GM18520 (cell line): Measurements from ENCODE around the gene KRT39.
"Not testable (repeated sequence)": the region's sequence is repeated elsewhere in the genome, so short reads cannot be mapped to it uniquely, and the experiment has no call there.

Experiments
- ATAC-seq: cut with Tn5 transposase; IDR thresholded peaks from one replicate; pipeline ENCODE4 v1.9.1; 2021; ENCODE audit not compliant: unreplicated experiment

Gene KRT39

GRCh38 chr17:40966848-40967247 is at the start of gene KRT39:
TSS of gene KRT39 (minus strand) at chr17:40966948. CDS start at chr17:40966856, 92 bp downstream.
- ATAC-seq: no peak

- ATAC-seq: no peak
Observed at GRCh38 chr17:41015454-41015853, 48.7 kb upstream of the KRT39 start.

- no peak for ATAC-seq
Observed at GRCh38 chr17:41013606-41014005, 46.9 kb upstream of the KRT39 start.

GRCh38 chr17:41013181-41013580 is 46.4 kb upstream of the KRT39 start:
- no peak for ATAC-seq

GRCh38 chr17:41012326-41013120 is 45.8 kb upstream of the KRT39 start:
- no peak for ATAC-seq

- ATAC-seq: no peak
Observed at GRCh38 chr17:41010441-41010840, 43.7 kb upstream of the KRT39 start.

- no peak for ATAC-seq
Observed at GRCh38 chr17:41009936-41010335, 43.2 kb upstream of the KRT39 start.

- no peak for ATAC-seq
Observed at GRCh38 chr17:41009301-41009760, 42.6 kb upstream of the KRT39 start.

- ATAC-seq: no peak
Observed at GRCh38 chr17:41008811-41009210, 42.1 kb upstream of the KRT39 start, which contains the start of gene KRTAP3-1. TSS of gene KRTAP3-1 (minus strand) at chr17:41009128. CDS start at chr17:41009074, 54 bp downstream.

GRCh38 chr17:41004397-41004796 is 37.6 kb upstream of the KRT39 start:
- no peak for ATAC-seq

- ATAC-seq: no peak
Observed at GRCh38 chr17:41003926-41004325, 37.2 kb upstream of the KRT39 start.

- no peak for ATAC-seq
Observed at GRCh38 chr17:41002814-41003213, 36.1 kb upstream of the KRT39 start.

GRCh38 chr17:41001795-41002194 is 35.0 kb upstream of the KRT39 start:
- ATAC-seq: no peak

GRCh38 chr17:40999563-40999962 is 32.8 kb upstream of the KRT39 start, which contains the start of gene KRTAP3-2:
TSS of gene KRTAP3-2 (minus strand) at chr17:40999906. CDS start at chr17:40999853, 53 bp downstream.
- not testable (repeated sequence) for ATAC-seq

GRCh38 chr17:40997361-40997760 is 30.6 kb upstream of the KRT39 start:
- ATAC-seq: no peak

GRCh38 chr17:40996829-40997228 is 30.1 kb upstream of the KRT39 start:
- ATAC-seq: no peak

GRCh38 chr17:40995116-40995515 is 28.4 kb upstream of the KRT39 start:
- no peak for ATAC-seq

GRCh38 chr17:40993839-40994238 is 27.1 kb upstream of the KRT39 start, which contains the start of gene KRTAP3-3:
TSS of gene KRTAP3-3 (minus strand) at chr17:40994164. CDS start at chr17:40994097, 67 bp downstream.
- ATAC-seq: no peak

GRCh38 chr17:40993084-40993483 is 26.3 kb upstream of the KRT39 start:
- ATAC-seq: no peak

- no peak for ATAC-seq
Observed at GRCh38 chr17:40992666-40993065, 25.9 kb upstream of the KRT39 start.

GRCh38 chr17:40986920-40987319 is 20.2 kb upstream of the KRT39 start:
- ATAC-seq: no peak

- no peak for ATAC-seq
Observed at GRCh38 chr17:40984226-40984625, 17.5 kb upstream of the KRT39 start, which contains the start of gene KRT40. TSS of gene KRT40 (minus strand) at chr17:40984326. CDS start at chr17:40984273, 53 bp downstream.
